NOMO-1 treated with DMSO at 0.1 percent for 48 hours (cell line): Measurements from ENCODE around the gene EOGT.

Source experiments
- DNase-seq: peaks from one replicate; lab custom pipeline; 2025; ENCODE audit not compliant: unreplicated experiment; lab: John Stamatoyannopoulos, UW

The EOGT gene

GRCh38 chr3:69009559-69010410, 3.7 kb downstream of the EOGT start:
- DNase-seq, result no peak

- no peak for DNase-seq
Observed at GRCh38 chr3:69008980-69009379, 4.5 kb downstream of the EOGT start.

- no peak for DNase-seq
Observed at GRCh38 chr3:69005791-69006482, 7.5 kb downstream of the EOGT start.

- no peak for DNase-seq
Observed at GRCh38 chr3:69005071-69005790, 8.3 kb downstream of the EOGT start.

GRCh38 chr3:69004138-69004537, 9.3 kb downstream of the EOGT start:
- DNase-seq, result no peak

- no peak for DNase-seq
Observed at GRCh38 chr3:68999605-69000004, 13.9 kb downstream of the EOGT start.

- no peak for DNase-seq
Observed at GRCh38 chr3:68999158-68999557, 14.3 kb downstream of the EOGT start.

GRCh38 chr3:68997887-68998286, 15.6 kb downstream of the EOGT start:
- DNase-seq, result no peak

- no peak for DNase-seq
Observed at GRCh38 chr3:68996356-68996995, 17.0 kb downstream of the EOGT start.

GRCh38 chr3:68988740-68989139, 24.7 kb downstream of the EOGT start:
- no peak for DNase-seq

- no peak for DNase-seq
Observed at GRCh38 chr3:68987322-68987721, 26.2 kb downstream of the EOGT start.

- DNase-seq, result no peak
Observed at GRCh38 chr3:68986496-68987208, 26.8 kb downstream of the EOGT start.

- DNase-seq, result no peak
Observed at GRCh38 chr3:68985146-68985790, 28.2 kb downstream of the EOGT start.

GRCh38 chr3:68984011-68984530, 29.4 kb downstream of the EOGT start:
- no peak for DNase-seq

GRCh38 chr3:68977486-68978167, 35.9 kb downstream of the EOGT start:
- peak; percentile 11 for DNase-seq

GRCh38 chr3:68974711-68975110, 38.8 kb downstream of the EOGT start:
- no peak for DNase-seq

GRCh38 chr3:68973639-68974038, 39.8 kb downstream of the EOGT start:
- DNase-seq, result no peak

- DNase-seq, result peak; percentile 41
Observed at GRCh38 chr3:68972358-68972979, 41.0 kb downstream of the EOGT start.

GRCh38 chr3:68964694-68965093, 48.8 kb downstream of the EOGT start:
- no peak for DNase-seq
